ENCODE results near the gene ARID3A.

The ARID3A gene

GRCh38 chr19:892243-892893 lies 33.5 kb upstream of the ARID3A start:
- no peak for DNase-seq

DNA sequence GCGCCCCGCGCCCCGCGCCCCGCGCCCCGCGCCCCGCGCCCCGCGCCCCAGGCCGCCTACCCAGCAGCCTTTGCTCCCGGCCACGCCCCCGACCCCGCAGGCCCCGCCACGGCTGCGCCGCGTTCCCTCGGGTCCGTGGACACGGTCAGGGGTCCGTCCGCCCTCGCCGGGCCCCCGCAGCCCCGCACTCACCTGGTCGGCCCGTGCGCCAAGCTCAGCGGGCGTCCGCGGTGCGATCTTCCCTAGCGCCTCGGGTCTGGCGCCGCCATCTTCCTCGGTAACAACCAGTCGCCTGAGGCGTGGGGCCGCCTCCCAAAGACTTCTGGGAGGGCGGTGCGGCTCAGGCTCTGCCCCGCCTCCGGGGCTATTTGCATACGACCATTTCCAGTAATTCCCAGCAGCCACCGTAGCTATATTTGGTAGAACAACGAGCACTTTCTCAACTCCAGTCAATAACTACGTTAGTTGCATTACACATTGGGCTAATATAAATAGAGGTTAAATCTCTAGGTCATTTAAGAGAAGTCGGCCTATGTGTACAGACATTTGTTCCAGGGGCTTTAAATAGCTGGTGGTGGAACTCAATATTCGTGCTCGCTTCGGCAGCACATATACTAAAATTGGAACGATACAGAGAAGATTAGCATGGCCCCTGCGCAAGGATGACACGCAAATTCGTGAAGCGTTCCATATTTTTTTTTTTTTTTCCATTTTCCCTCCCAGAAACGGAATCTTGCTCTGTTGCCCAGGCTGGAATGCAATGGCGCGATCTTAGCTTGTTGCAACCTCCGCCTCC lies 32.7 kb upstream of the ARID3A start, which contains the start of the genes MED16 and RNU6-9:
Gene MED16 (minus strand): TSS at position 294 of the 796 bp plus-strand sequence. CDS start 2,056 bp downstream, outside the sequence.
Gene RNU6-9 (plus strand): TSS at position 591 of the 796 bp plus-strand sequence.
- peak; percentile 73 for DNase-seq

GRCh38 chr19:896434-896833 lies 29.4 kb upstream of the ARID3A start:
- no peak for DNase-seq

GRCh38 chr19:896999-897398 lies 28.8 kb upstream of the ARID3A start:
- DNase-seq, result no peak

- no peak for DNase-seq
Observed at GRCh38 chr19:897442-898039, 28.3 kb upstream of the ARID3A start.

DNA sequence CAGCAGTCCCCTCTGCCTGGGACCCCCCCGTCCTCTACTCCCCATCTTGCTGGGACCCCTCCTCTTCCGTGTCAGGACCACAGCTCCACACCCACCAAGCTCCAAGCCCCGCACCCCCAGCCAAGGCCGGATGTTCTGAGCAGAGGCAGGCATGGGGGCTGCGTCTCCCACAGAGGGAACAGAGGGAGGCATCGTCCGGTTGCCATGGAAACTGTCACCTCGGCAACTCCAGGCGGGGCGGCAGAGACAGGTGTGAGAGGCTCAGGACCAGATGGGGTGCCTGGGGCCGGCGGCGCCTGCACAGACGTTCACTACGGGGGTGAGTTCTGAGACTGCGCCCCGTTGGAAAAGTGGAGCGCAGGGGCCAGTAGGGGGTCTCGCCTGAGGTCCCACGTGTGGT lies 27.2 kb upstream of the ARID3A start:
- no peak for DNase-seq

- no peak for DNase-seq
Observed at GRCh38 chr19:899336-900042, 26.3 kb upstream of the ARID3A start.

- DNase-seq, result no peak
Observed at GRCh38 chr19:900043-900301, 25.9 kb upstream of the ARID3A start.

DNA sequence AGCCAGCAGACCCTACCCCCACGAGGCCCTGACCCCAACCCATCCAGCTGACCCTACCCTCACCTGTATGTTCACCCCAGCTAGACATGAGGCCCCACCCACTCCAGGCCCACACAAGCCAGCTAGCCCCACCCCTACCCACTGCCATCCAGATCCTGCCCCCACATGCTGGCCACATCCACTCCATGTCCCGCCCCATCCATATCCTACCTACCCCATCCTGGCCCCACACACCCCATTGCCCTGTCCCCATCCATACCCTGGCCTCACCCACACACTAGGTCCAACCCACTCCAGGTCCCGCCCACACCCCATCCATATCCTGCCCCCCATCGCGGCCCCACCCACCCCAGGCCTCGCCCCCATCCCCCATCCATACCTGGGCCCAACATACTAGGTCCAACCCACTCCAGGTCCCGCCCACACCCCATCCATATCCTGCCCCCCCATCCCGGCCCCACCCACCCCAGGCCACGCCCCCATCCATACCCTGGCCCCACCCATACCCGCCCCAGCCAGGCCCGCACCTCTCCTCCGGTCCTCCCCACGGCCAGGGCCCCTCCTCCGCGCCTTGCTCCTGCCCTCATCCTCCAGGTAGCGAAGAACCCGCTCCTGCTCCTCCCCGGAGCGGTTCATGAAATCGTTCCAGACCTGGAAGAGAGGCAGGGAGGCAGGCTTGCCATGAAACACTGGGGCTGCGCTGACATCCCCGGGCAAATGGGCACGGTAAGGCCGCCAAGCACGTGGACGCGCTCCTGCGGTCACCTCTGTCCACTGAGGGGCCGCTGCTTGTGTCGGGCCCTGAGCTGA lies 25.3 kb upstream of the ARID3A start:
- DNase-seq, result no peak

- no peak for DNase-seq
Observed at GRCh38 chr19:901216-902092, 24.4 kb upstream of the ARID3A start.

DNA sequence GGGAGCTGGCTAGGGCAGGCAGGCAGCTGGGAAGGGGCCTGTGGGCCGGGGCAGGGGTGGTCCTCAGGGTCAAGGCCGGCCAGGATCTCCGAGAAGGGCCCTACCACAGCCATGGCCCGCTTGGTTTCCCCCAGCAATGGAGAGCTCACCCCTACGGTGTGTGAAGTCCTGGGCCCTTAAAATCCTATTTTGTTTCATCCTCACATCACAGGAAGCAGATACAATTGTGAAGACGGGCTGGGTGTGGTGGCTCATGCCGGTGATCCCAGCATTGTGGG lies 23.8 kb upstream of the ARID3A start:
- DNase-seq, result no peak

- no peak for DNase-seq
Observed at GRCh38 chr19:902446-903226, 23.2 kb upstream of the ARID3A start.

DNA sequence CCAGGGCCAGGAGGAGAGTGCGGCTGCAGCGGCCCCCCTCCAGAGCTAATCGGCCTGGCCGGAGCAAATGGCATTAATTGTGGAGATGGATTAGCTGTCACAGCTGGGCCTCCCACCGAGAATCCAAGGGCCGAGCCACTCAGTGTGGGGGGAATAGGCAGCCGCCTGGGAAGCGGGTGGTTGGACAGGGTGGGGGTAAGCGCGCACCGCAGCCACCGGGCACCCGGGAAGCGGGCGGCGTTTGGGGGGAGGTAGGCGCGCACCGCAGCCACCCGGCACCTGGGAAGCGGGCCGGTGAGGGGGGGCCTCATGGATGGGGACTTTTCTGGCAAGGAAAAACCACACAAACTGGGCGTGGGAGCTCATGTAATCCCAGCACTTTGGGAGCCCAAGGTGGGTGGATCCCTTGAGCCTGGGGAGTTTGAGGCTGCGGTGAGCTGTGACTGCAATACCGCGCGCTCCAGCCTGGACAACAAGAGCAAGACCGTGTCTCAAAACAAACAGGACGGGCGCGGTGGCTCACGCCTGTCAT lies 22.5 kb upstream of the ARID3A start:
- no peak for DNase-seq

GRCh38 chr19:904545-904944 lies 21.3 kb upstream of the ARID3A start:
- no peak for DNase-seq

- DNase-seq, result no peak
Observed at GRCh38 chr19:906480-906879, 19.4 kb upstream of the ARID3A start.

- no peak for DNase-seq
Observed at GRCh38 chr19:907183-907853, 18.5 kb upstream of the ARID3A start.

GRCh38 chr19:911197-912033 lies 14.4 kb upstream of the ARID3A start:
- DNase-seq, result no peak

- no peak for DNase-seq
Observed at GRCh38 chr19:912181-913079, 13.4 kb upstream of the ARID3A start.
